Liver (tissue), 9 donors: Measurements from ENCODE around the gene GFRA1. TPM values are rescaled to one million over a fixed set of nuclear protein-coding genes. Genes with fewer than 3 reads are reported as not detected.

Experiments used
- DNase-seq: peaks from one replicate; pipeline ENCODE4 v3.0.0-alpha.2; 2017; ENCODE audit warnings: low spot score
- H3K27ac ChIP-seq, 2 donors: one replicate each; pipeline ENCODE4 v1.7.0; 2013; ENCODE audit warnings: inconsistent platforms in 2 of 2, low read length in 2 of 2, control low read depth in 1 of 2, low read depth in 1 of 2, mild to moderate bottlenecking in 1 of 2
- H3K27me3 ChIP-seq, 4 donors: one replicate each; pipeline versions ENCODE4 v1.6.1 to v1.7.0; 2013; ENCODE audit warnings: low read length in 3 of 4, inconsistent platforms in 1 of 4, mild to moderate bottlenecking in 1 of 4, moderate library complexity in 1 of 4; ENCODE audit not compliant: control insufficient read depth in 4 of 4, insufficient read depth in 4 of 4
- H3K36me3 ChIP-seq, 4 donors: one replicate each; pipeline versions ENCODE4 v1.6.1 to v1.7.0; 2013; ENCODE audit warnings: low read length in 3 of 4, mild to moderate bottlenecking in 3 of 4, low read depth in 1 of 4, moderate library complexity in 1 of 4; ENCODE audit not compliant: control insufficient read depth in 4 of 4, insufficient read depth in 3 of 4
- H3K4me1 ChIP-seq, 4 donors: one replicate each; pipeline versions ENCODE4 v1.6.1 to v1.7.0; 2013; ENCODE audit warnings: low read length in 3 of 4, mild to moderate bottlenecking in 3 of 4, moderate library complexity in 1 of 4; ENCODE audit not compliant: control insufficient read depth in 4 of 4, insufficient read depth in 4 of 4
- H3K4me3 ChIP-seq, 3 donors: one replicate each; pipeline versions ENCODE4 v1.6.1 to v1.7.0; 2013; ENCODE audit warnings: low read length in 3 of 3, control low read depth in 1 of 3, low read depth in 1 of 3, mild to moderate bottlenecking in 1 of 3
- H3K9ac ChIP-seq, 2 donors: one replicate each; pipeline ENCODE4 v1.7.0; 2013; ENCODE audit warnings: low read length in 2 of 2, mild to moderate bottlenecking in 2 of 2, moderate library complexity in 2 of 2, control low read depth in 1 of 2, low read depth in 1 of 2
- H3K9me3 ChIP-seq, 4 donors: one replicate each; pipeline versions ENCODE4 v1.6.1 to v1.7.0; 2013; ENCODE audit warnings: low read length in 3 of 4; ENCODE audit not compliant: control insufficient read depth in 4 of 4
- EGR1 ChIP-seq, 2 donors: IDR thresholded peaks; 2 replicates each; pipeline ENCODE4 v1.6.1; 2016 to 2018; ENCODE audit warnings: antibody characterized with exemption in 2 of 2, low read depth in 2 of 2
- FOXA2 ChIP-seq: IDR thresholded peaks from 2 replicates; pipeline ENCODE4 v1.6.1; 2016; ENCODE audit warnings: antibody characterized with exemption
- JUND ChIP-seq, 2 donors: IDR thresholded peaks; 2 replicates each; pipeline ENCODE4 v1.6.1; 2016; ENCODE audit warnings: antibody characterized with exemption in 2 of 2
- NR2F2 ChIP-seq: IDR thresholded peaks from 2 replicates; pipeline ENCODE4 v1.6.1; 2016; ENCODE audit warnings: antibody characterized with exemption
- YY1 ChIP-seq: IDR thresholded peaks from 2 replicates; pipeline ENCODE4 v1.6.1; 2016; ENCODE audit warnings: antibody characterized with exemption, mild to moderate bottlenecking
- WGBS: extraction: QIAGEN DNeasy Blood & Tissue Kit; methylation state at CpG from one replicate; pipeline ENCODE4 v1.1.7; 2013; 5-methylcytosine and 5-hydroxymethylcytosine counted together
- polyA plus RNA-seq, 2 donors: library from polyadenylated mRNA; stranded (reverse) in 1 of 2; unstranded in 1 of 2; fragments of 200-250 nt in 1 of 2; fragments of >200 nt in 1 of 2; fragmentation: Nextera tagmentation in 1 of 2; extraction: Ambion mirVana in 1 of 2; gene quantifications; one replicate each; pipeline versions ENCODE4 v1.2.1 to v1.2.3, GENCODE V29; 2013 to 2015
- total RNA-seq, 2 donors: library from RNA; depleted of rRNA; stranded (reverse); fragments of >200 nt; gene quantifications; one replicate each; pipeline ENCODE4 v1.2.3, GENCODE V29; 2014
- TF ChIP-seq, protein P1 (sequence below): IDR thresholded peaks from 2 replicates; pipeline ENCODE4 v1.6.1; 2016; ENCODE audit warnings: antibody characterized with exemption
- TF ChIP-seq, protein P2 (sequence below): fragments of 150-350 bp; IDR thresholded peaks from 2 replicates; pipeline ENCODE4 v1.5.1; 2017; ENCODE audit warnings: improper control_type of control experiment, low read depth, low read length; ENCODE audit not compliant: missing input control
- TF ChIP-seq, protein P3 (sequence below): IDR thresholded peaks from 2 replicates; pipeline ENCODE4 v1.6.1; 2016; ENCODE audit warnings: antibody characterized with exemption
- TF ChIP-seq, protein P4 (sequence below): IDR thresholded peaks from 2 replicates; pipeline ENCODE4 v1.6.1; 2016; ENCODE audit warnings: antibody characterized with exemption
- donor health status: healthy.
- donor health status: healthy.
- donor health status: healthy.
- donor health status: healthy.
- donor health status: healthy.

Gene GFRA1
- total and polyA plus RNA-seq, 4 donors, result 14.2 to 53.6 (median 17.8) TPM

DNA sequence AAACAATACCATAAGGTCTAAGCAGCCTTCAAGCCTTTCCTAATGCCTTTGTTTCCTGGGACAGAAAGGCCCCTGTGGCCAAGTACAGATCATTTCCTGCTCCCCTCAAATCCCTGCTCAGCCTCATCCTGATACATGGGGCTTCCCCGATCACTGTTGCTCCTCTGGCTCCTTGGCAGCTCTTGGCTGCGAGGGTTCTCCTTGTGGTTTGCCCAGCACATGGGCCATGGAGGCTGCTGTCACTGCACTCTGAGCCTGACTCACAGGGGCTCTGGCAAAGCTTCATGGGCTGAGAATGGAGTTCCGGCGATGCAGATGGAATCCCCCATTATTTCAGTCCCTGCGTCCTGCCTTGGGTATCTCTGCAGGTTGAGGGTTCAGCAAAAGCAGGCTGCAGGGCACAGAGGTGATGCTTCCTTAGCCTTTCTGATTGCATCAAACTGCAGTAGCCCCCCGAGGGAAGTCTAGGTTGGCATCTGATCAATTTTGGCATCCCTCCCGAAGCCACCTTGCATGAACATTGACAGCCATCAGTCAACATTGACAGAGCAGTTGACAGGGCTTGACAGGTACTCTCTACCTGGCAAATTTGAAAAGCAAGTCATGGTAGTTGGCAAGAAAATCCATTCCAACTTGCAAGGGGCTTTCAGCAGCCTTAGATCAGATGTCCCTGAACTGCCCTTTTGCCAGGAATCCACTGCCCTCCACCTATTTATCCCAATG is 168.6 kb downstream of the GFRA1 start:
- DNase-seq, result no peak
- H3K9me3 ChIP-seq, result no peaks in the 10 kb centered on the region
- H3K9ac ChIP-seq, result no peak overlapping the region
- H3K4me3 ChIP-seq, result no peak overlapping the region
- H3K27ac ChIP-seq, result no peak overlapping the region
- TF ChIP-seq EGR1 (IDR thresholded peaks at IDR 0.05; ENCODE audit: low read depth in 2 of 2) (no peak), JUND (IDR thresholded peaks at IDR 0.05) (no peak), NR2F2 (no peak), FOXA2 (no peak)
- TF ChIP-seq, protein P1, sequence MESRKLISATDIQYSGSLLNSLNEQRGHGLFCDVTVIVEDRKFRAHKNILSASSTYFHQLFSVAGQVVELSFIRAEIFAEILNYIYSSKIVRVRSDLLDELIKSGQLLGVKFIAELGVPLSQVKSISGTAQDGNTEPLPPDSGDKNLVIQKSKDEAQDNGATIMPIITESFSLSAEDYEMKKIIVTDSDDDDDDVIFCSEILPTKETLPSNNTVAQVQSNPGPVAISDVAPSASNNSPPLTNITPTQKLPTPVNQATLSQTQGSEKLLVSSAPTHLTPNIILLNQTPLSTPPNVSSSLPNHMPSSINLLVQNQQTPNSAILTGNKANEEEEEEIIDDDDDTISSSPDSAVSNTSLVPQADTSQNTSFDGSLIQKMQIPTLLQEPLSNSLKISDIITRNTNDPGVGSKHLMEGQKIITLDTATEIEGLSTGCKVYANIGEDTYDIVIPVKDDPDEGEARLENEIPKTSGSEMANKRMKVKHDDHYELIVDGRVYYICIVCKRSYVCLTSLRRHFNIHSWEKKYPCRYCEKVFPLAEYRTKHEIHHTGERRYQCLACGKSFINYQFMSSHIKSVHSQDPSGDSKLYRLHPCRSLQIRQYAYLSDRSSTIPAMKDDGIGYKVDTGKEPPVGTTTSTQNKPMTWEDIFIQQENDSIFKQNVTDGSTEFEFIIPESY, result no peak
- TF ChIP-seq, protein P2, sequence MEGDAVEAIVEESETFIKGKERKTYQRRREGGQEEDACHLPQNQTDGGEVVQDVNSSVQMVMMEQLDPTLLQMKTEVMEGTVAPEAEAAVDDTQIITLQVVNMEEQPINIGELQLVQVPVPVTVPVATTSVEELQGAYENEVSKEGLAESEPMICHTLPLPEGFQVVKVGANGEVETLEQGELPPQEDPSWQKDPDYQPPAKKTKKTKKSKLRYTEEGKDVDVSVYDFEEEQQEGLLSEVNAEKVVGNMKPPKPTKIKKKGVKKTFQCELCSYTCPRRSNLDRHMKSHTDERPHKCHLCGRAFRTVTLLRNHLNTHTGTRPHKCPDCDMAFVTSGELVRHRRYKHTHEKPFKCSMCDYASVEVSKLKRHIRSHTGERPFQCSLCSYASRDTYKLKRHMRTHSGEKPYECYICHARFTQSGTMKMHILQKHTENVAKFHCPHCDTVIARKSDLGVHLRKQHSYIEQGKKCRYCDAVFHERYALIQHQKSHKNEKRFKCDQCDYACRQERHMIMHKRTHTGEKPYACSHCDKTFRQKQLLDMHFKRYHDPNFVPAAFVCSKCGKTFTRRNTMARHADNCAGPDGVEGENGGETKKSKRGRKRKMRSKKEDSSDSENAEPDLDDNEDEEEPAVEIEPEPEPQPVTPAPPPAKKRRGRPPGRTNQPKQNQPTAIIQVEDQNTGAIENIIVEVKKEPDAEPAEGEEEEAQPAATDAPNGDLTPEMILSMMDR, result no peak
- no peaks in the 10 kb centered on the region for H3K27me3 ChIP-seq
- H3K36me3 ChIP-seq, result peaks cover 0 to 4% (median 0%) of the 10 kb centered on the region in 4 donors
- peaks cover 0 to 10% (median 6%) of the 10 kb centered on the region in 4 donors for H3K4me1 ChIP-seq
- WGBS, result 94% methylated on average over 7 of the region's 7 CpGs

DNA sequence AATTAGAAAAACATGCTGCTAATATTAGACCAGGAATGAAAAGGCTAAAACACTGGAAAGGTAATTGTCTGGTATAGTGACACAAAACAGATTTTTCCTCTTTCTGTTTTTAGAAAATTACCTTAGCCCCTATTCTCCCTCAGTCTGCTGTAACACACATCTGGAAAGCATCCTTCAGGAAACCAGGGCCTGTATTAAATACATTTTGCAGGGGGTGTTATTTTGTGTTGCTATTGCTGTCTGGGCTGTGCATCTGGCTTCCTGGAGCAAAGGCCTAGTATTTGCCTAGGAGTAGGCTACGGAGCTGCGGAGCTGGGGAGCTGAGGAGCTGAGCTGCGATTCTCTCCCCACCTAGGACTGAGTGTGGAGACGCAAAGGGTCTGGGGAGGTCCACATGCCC is 169.3 kb downstream of the GFRA1 start:
- 93% methylated on average over 4 of the region's 4 CpGs for WGBS
- Histone ChIP-seq H3K27me3 (no peaks in the 10 kb centered on the region), H3K27ac (no peak overlapping the region), H3K9me3 (no peaks in the 10 kb centered on the region), H3K4me1 (peaks cover 0 to 8% (median 4%) of the 10 kb centered on the region in 4 donors), H3K36me3 (peaks cover 0 to 4% (median 0%) of the 10 kb centered on the region in 4 donors), H3K4me3 (no peak overlapping the region), H3K9ac (no peak overlapping the region)
- DNase-seq, result no peak
- TF ChIP-seq, protein P3, sequence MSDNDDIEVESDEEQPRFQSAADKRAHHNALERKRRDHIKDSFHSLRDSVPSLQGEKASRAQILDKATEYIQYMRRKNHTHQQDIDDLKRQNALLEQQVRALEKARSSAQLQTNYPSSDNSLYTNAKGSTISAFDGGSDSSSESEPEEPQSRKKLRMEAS, result no peak
- TF ChIP-seq YY1 (no peak), FOXA2 (no peak), NR2F2 (no peak)
- TF ChIP-seq, protein P4, sequence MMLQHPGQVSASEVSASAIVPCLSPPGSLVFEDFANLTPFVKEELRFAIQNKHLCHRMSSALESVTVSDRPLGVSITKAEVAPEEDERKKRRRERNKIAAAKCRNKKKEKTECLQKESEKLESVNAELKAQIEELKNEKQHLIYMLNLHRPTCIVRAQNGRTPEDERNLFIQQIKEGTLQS, result no peak
- TF ChIP-seq, protein P2, result no peak
